NT2/D1 (cell line): Measurements from ENCODE around the gene RIMKLA.

ENCODE experiments used
- YY1 ChIP-seq: IDR thresholded peaks from 2 replicates; pipeline ENCODE4 v1.6.1; 2011; ENCODE audit not compliant: insufficient read length, insufficient read depth
- ZNF274 ChIP-seq: IDR thresholded peaks from 2 replicates; pipeline ENCODE4 v1.6.1; 2011; ENCODE audit warnings: mild to moderate bottlenecking, low read depth, low read length

DNA sequence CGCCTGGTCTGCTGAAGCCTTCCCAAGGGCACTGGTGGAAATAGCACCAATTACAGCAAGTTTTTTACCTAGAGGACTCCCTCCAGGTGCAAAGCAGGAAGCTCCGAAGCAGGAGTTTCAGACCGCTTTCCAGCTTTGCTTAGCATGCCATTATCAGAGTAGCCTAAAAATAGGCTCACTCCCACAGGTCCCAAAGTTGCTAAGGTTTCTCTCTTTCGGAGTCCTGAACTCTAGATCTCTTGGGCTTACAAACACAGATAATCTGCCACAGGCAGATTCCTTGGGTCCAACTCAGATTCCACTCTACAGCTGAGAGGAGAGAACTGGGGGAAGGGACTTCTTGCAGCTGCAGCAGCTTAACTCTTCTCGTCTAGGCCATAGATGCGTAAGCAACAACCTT lies 52.8 kb downstream of the RIMKLA start:
- TF ChIP-seq ZNF274 (no peak), YY1 (no peak)
